RWPE1 (cell line): ENCODE measurements around the gene GNA14.
"Not testable (repeated sequence)": the region's sequence is repeated elsewhere in the genome, so short reads cannot be mapped to it uniquely, and the experiment has no call there.

Experiments used
- CTCF ChIA-PET: fragments of 350-600 bp; sonication (Branson Sonifier 250); formaldehyde crosslinking; extraction: SDS; loops from one replicate; lab custom pipeline; 2021; lab: Yijun Ruan, JAX
- POLR2A ChIA-PET: fragments of 400-600 bp; formaldehyde crosslinking; extraction: SDS; loops from one replicate; lab custom pipeline; 2020; ENCODE audit warnings: antibody characterized with exemption; ENCODE audit not compliant: low non-redundant PET; lab: Yijun Ruan, JAX
- DNase-seq: peaks from one replicate; pipeline ENCODE4 v3.0.0; 2012; ENCODE audit warnings: low spot score
- H3K27ac ChIP-seq: fragments of 450-650 bp; 2 replicates; pipeline ENCODE4 v1.5.1; 2017
- TF ChIP-seq, protein P1 (sequence below): fragments of 450-650 bp; conservative IDR thresholded peaks from 2 replicates; pipeline ENCODE4 v1.5.1; 2017; ENCODE audit warnings: low read depth, mild to moderate bottlenecking

The GNA14 gene

DNA sequence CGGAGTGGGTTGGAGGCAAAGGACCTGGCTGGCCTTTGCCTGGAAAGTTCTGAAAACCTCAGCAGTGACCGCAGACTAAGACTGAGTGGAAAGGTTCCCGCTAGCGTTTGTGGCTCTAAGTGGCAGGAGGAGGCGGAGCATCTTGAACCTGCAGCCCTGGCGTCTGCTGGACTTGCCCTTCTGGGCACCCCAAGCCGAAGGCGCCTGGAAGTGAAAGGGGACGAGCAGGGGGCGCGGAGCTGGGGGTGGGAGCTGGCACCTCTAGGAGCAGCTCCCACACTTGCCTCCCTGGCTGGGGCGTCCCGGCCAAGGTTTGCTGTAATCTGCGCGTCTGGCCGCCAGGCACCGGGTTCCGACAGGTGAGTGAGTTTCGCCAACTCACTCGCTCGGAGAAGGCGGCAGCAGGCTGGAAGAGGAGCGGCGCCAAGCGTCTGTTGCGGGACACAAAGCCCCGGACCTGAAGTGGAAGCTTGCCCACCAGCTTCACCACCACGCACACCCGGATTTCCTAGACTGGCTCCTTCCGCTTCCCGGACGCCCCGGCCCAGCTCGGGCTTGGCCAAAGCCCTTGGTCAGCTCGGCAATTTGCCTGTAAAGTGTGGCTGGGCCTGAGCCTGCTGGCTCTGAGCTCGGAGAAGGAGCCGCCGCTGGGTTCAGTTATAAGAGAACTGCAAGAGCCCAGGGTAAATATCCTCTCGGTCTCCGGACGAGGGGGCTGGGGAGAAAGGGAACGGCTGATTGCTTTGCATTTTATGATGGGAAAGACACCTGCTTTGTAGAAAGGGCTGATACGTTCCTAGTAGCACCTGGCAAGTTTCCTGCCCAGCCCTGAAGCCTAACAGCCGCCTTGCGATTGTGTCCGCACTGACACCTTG is at the start of gene GNA14:
TSS of gene GNA14 (minus strand) at position 89 of the 875 bp plus-strand sequence. CDS start 529 bp downstream, outside the sequence.
- DNase-seq, result peak; percentile 47
- ChIA-PET CTCF (interaction anchor here (0.6 to 1.0 kb wide), 6 partner anchors 8 to 339 kb away, joined by 3 to 6 read pairs (median 4); no protein-coding TSS in a partner anchor), POLR2A (no interaction called here)
- TF ChIP-seq, protein P1, sequence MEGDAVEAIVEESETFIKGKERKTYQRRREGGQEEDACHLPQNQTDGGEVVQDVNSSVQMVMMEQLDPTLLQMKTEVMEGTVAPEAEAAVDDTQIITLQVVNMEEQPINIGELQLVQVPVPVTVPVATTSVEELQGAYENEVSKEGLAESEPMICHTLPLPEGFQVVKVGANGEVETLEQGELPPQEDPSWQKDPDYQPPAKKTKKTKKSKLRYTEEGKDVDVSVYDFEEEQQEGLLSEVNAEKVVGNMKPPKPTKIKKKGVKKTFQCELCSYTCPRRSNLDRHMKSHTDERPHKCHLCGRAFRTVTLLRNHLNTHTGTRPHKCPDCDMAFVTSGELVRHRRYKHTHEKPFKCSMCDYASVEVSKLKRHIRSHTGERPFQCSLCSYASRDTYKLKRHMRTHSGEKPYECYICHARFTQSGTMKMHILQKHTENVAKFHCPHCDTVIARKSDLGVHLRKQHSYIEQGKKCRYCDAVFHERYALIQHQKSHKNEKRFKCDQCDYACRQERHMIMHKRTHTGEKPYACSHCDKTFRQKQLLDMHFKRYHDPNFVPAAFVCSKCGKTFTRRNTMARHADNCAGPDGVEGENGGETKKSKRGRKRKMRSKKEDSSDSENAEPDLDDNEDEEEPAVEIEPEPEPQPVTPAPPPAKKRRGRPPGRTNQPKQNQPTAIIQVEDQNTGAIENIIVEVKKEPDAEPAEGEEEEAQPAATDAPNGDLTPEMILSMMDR, result no peak
- H3K27ac ChIP-seq, result no peak within 1 kb of the TSS

DNA sequence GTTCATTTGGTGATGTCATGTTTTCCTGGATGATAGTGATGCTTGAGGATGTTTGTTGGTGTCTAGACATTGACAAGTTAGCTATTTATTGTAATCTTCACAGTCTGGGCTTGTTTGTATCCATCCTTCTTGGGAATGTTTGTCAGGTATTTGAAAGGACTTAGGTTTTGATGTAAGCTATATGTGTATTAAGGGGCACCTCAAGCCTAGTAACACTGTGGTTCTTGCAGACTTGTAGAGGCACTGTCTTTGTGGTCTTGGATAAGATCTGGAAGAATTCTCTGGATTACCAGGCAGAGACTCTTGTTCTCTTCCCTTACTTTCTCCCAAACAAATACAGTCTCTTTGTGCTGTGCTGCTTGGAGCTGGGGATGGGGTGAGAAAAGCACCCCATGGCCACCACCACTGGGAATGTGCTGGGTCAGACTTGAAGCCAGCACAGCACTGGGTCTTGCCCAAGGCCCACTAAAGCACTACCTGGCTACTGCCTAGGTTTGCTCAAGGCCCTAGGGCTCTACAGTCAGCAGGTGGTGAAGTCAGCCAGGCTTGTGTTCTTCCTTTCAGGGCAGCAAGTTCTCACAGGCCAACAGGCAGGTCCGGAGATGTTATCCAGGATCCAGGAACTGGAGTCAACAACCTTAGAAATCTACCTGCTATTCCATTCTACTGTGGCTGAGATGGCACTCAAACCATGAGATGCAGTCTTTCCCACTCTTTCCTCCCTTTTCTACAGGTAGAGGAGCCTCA is 49.3 kb upstream of the GNA14 start:
- CTCF ChIA-PET, result interaction anchor here (0.6 to 1.6 kb wide), 2 partner anchors 8 to 1920 kb away, joined by 3 to 5 read pairs; no protein-coding TSS in a partner anchor
- TF ChIP-seq, protein P1, result no peak
- no peak overlapping the region for H3K27ac ChIP-seq
- POLR2A ChIA-PET, result no interaction called here
- no peak for DNase-seq

DNA sequence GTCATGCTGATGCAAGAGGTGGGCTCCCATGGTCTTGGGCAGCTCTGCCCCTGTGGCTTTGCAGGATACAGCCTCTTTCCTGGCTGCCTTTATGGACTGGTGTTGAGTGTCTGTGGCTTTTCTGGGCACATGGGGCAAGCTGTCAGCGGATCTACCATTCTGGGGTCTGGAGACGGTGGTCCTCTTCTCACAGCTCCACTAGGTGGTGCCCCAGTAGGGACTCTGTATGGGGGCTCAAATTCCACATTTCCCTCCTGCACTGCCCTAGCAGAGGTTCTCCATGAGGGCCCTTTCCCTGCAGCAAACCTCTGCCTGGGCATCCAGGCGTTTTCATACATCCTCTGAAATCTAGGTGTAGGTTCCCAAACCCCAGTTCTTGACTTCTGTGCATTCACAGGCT is 42.6 kb upstream of the GNA14 start:
- CTCF ChIA-PET, H3K27ac ChIP-seq, DNase-seq: not testable (repeated sequence)
- POLR2A ChIA-PET, result interaction anchor here (0.6 kb wide), 1 partner anchor 137 kb away, joined by 5 read pairs; no protein-coding TSS in a partner anchor

DNA sequence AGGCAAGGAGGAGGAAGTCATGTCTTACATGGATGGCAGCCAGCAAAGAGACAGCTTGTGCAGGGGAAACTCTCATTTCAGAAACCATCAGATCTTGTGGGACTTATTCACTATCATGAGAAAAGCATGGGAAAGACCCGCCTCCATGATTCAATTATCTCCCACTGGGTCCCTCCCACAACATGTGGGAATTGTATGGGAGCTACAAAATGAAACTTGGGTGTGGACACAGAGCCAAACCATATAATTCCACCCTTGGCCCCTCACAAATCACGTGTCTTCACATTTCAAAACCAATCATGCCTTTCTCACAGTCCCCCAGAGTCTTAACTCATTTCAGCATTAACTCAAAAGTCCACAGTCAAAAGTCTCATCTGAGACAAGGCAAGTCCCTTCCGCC is 42.0 kb upstream of the GNA14 start:
- CTCF ChIA-PET, result interaction anchor here (0.6 to 1.5 kb wide), 3 partner anchors 8 to 257 kb away, joined by 3 to 5 read pairs (median 3); no protein-coding TSS in a partner anchor
- DNase-seq, POLR2A ChIA-PET, H3K27ac ChIP-seq: not testable (repeated sequence)

DNA sequence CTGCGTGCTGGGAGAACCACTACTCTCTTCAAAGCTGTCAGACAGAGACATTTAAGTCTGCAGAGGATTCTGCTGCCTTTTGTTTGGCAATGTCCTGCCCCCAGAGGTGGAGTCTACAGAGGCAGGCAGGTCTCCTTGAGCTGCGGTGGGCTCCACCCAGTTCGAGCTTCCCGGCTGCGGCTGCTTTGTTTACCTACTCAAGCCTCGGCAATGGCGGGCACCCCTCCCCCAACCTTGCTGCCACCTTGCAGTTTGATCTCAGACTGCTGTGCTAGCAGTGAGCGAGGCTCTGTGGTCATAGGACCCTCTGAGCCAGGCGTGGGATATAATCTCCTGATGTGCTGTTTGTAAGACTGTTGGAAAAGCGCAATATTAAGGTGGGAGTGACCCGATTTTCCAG is 39.6 kb upstream of the GNA14 start:
- H3K27ac ChIP-seq, DNase-seq, POLR2A ChIA-PET: not testable (repeated sequence)
- CTCF ChIA-PET, result interaction anchor here (0.6 kb wide), 1 partner anchor 346 kb away, joined by 12 read pairs; no protein-coding TSS in a partner anchor

DNA sequence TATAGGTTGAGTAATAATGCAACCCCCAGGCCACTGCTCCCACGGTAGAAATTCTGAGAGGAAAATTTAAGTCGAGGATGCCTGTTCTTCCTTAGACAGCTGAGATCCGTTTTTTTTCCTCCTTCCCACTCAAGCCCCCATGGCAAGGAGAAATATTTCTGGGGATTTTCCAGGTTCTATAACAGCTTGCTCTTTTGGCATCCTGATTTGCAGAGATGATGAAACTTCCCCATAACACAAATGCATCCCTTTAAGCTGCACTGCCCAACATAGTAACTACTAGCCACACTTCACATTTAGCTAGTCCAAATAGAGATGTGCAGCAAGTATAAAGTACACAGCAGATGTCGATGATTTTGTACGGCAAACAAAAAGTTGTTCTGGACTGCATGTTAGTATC is 32.5 kb upstream of the GNA14 start:
- TF ChIP-seq, protein P1, result no peak
- no peak for DNase-seq
- ChIA-PET CTCF (no interaction called here), POLR2A (no interaction called here)
- no peak overlapping the region for H3K27ac ChIP-seq

DNA sequence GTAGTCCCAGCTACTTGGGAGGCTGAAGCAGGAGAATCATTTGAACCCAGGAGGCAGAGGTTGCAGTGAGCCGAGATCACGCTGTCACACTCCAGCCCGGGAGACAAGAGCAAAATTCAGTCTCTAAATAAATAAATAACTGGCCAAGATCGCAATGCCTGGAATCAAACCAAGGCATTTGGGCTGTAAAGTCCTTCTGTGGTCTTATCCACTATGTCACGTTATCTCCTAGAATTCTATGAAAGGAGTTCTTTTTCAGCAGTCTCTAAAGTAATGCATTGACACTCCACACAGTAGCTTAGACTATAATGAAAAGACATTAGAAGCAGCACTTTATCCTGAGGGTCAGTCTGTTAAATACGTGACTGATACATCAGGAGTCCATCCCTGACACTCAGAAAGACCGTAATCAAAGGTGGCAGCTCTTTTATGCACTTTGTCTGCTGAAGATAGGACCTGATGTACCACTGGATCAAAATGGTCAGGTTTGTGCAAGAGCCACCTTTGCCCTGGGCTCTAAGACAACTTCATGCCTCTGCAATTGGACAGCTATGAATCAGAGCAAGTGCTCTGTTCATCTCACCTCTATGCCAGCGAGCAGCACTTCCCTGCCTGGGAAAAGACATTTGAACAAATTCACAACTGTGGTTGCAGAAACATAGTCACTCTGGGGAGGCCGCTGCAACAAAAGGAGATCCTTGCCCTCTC is 31.7 kb upstream of the GNA14 start:
- POLR2A ChIA-PET, result no interaction called here
- no peak for DNase-seq
- TF ChIP-seq, protein P1, result no peak
- CTCF ChIA-PET, result interaction anchor here (0.6 kb wide), 1 partner anchor 1283 kb away, joined by 3 read pairs; no protein-coding TSS in a partner anchor
- no peak overlapping the region for H3K27ac ChIP-seq
